VCaP (cell line): ENCODE results near the gene RNF114.
"Not testable (repeated sequence)": the region's sequence is repeated elsewhere in the genome, so short reads cannot be mapped to it uniquely, and the experiment has no call there.

Source experiments
- H3K27ac ChIP-seq: fragments of 450-650 bp; 2 replicates; pipeline ENCODE4 v1.5.1; 2017
- CTCF ChIP-seq: fragments of 450-650 bp; conservative IDR thresholded peaks from 2 replicates; pipeline ENCODE4 v1.5.1; 2017; ENCODE audit warnings: mild to moderate bottlenecking, moderate library complexity

The RNF114 gene

GRCh38 chr20:49999329-49999728 lies 63.1 kb downstream of the RNF114 start:
- TF ChIP-seq CTCF, result no peak
- H3K27ac ChIP-seq, result no peak overlapping the region

GRCh38 chr20:50000548-50001222 lies 64.5 kb downstream of the RNF114 start:
- H3K27ac ChIP-seq, result not testable (repeated sequence)

GRCh38 chr20:50001784-50002311 lies 65.7 kb downstream of the RNF114 start:
- TF ChIP-seq CTCF, result no peak
- no peak overlapping the region for H3K27ac ChIP-seq

GRCh38 chr20:50003253-50003656 lies 67.1 kb downstream of the RNF114 start:
- no peak overlapping the region for H3K27ac ChIP-seq
- no peak for TF ChIP-seq CTCF
